HG03066 (cell line): ENCODE measurements around the gene PARP1.
"Not testable (repeated sequence)": the region's sequence is repeated elsewhere in the genome, so short reads cannot be mapped to it uniquely, and the experiment has no call there.

Experiments
- ATAC-seq: cut with Tn5 transposase; IDR thresholded peaks from one replicate; pipeline ENCODE4 v1.9.1; 2021; ENCODE audit warnings: low read depth; ENCODE audit not compliant: unreplicated experiment

Gene PARP1

GRCh38 chr1:226357416-226357815 lies 50.5 kb downstream of the PARP1 start:
- ATAC-seq: no peak

DNA sequence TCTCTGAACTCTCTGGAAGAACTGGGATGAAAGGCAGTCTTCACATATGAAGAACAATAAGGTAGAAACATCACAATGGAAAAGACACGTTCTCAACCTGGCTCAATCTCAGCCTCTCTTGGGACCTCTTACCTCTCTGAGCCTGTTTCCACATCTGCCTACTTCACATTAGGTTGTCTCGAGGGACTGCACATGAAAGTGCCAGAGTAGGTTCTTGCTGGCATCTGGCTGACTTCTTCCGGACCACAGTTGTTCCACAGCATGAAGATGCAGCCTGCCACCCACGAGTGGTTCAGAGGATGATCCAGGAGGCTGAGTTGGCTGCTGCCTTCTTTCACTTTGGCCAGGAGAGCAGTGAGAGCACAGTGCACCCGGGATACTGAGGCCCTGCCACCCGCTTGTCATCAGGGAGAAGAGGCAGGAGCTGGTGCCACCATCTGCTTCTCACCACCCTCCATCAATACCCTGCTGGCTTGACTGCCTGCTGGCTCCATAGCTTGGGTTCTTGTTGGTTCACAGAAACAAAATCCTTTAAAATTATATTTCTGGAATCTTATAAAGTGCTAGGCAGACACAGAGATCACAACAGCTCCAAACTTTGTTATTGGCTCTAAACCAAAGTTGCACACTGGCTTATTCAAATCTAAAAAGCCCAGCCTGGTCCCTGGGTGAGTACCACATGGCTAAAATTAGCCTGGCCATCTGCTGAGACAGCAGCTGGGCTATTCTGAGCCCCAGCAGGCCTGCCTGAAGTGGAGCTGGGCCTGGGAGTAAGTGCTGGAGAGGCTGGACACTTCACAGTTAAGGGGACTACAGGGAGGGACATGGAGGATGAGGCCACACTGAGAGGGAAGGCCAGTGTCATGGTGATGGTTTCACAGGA lies 52.0 kb downstream of the PARP1 start:
- peak; percentile 46 for ATAC-seq

DNA sequence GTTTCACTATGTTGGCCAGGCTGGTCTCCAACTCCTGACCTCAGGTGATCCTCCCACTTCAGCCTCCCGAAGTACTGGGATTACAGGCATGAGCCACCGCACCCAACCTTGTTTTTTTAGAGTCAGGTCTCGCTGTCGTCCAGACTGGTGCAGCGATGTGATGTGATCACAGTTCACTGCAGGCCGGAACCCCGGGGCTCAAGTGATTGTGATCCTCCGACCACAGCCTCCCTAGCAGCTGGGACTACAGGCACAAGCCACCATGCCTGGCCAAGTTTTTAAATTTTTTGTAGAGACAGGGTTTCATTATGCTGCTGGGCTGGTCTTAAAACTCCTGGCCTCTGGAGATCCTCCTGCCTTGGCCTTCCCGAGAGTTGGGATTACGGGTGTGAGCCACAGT lies 52.9 kb downstream of the PARP1 start:
- ATAC-seq: no peak

DNA sequence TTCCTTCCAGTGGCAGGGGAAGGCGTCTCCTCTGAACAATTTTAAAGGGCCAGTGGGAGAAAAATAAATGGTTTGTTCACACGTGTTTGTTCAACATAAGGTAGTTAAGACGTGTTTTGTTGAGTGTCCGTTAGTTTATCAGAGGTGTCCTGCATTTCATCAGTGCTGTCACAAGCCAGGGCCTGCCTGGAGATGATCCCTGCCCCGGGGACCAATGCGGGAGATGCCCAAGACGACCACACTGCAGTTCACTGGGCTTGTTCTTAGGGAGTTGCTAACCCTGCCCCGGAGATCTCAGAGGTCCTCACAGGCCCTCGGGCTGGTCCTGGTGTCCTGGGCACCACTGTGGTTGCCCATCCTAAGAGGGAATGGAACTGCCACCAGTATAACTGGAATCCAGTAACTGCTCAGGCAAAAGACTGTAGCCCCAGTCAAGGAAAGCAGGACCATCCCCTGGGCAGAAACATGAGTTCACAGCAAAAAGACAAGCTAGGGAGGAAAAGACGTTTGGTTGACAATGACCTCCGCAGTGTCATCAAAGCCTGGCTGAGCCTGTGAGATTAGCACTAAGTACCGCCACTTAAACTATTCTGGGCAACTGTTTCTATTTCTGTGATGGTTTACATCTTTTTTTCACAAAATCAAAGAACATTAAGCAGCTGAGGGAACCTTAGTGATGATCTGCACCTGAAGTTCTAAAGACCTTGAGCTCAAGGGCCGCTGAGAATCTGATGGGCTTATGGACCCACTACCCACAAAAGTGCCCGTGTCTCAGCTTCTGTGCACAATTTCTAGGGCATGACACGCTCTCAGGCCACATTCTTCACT lies 54.0 kb downstream of the PARP1 start:
- no peak for ATAC-seq

DNA sequence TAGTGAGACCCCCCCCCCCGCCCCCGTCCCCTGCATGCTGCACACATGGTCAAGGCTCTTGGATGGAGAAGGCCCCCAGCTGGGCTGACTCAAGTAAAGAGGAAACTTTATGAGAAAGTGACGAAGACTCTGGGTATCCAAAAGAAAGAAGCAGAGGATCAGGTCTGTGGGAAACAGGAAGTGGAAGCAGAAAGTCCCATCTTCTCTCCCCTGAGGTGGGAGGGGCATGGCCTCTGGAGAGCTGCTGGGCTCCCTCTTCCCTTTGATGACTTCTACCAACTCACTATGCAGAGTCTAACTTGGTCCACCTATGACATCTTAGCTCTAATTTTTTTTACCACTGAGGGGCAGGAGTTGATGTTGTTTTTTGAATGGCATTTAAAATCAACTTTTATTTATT lies 56.2 kb downstream of the PARP1 start:
- ATAC-seq: no peak

GRCh38 chr1:226350519-226350865 lies 57.4 kb downstream of the PARP1 start:
- ATAC-seq: peak; percentile 5

- peak; percentile 49 for ATAC-seq
These were observed 57.9 kb downstream of the PARP1 start for GRCh38 chr1:226349801-226350518.

DNA sequence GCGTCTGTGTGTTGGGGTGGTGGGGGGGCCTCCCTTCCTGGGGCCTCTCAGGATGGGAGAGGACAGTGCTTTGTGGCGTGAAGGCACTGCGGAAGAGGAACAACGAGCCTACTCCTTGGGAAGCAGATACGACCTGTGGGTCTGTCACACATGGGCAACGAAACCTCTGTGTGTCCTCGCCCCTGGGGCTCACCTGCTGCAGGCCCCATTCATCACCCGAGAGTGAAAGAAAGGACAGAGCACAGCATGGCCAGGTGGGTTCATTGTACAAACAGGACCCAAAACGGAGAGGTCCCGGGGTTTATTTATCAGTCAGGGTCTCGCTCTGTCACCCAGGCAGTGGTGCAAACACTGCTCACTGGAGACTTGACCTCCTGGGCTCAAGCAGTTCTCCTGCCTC lies 58.8 kb downstream of the PARP1 start:
- no peak for ATAC-seq

GRCh38 chr1:226344441-226345259 lies 63.2 kb downstream of the PARP1 start:
- no peak for ATAC-seq

DNA sequence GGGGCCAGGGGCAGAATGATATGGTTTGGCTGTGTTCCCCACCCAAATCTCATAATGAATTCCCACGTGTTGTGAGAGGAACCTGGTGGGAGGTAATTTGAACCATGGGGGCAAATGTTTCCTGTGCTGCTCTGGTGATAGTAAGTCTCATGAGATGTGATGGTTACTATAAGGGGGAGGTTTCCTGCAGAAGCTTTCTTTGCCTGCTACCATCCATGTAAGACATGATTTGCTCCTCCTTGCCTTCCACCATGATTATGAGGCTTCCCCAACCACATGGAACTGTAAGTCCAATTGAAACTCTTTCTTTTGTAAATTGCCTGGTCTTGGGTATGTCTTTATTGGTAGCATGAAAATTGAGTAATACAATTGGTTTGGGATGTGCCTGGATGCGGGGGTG lies 65.2 kb downstream of the PARP1 start:
- ATAC-seq: no peak

GRCh38 chr1:226340111-226340510 lies 67.8 kb downstream of the PARP1 start:
- ATAC-seq: not testable (repeated sequence)

GRCh38 chr1:226337276-226337875 lies 70.5 kb downstream of the PARP1 start:
- ATAC-seq: no peak

DNA sequence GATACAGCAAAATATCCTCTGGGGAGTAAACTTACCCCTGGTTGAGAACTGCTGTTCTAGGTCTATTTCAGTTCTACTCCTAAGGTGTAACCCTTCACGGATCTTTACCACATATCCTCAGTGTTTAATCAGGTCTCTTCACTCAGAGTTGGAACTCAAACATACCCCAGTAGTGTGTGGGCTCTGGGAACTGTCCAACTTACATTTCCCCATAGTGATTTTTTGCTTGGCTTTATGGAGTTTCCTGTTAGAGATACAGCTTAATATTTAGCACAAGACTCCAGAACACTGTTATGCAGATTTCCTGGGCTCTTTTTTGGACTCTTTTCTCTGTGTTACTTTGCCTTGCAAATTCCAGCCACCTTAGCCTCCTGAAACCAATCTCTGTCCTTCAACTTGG lies 72.2 kb downstream of the PARP1 start:
- ATAC-seq: no peak

- ATAC-seq: peak; percentile 15
These were observed 74.9 kb downstream of the PARP1 start for GRCh38 chr1:226332947-226333346.

- ATAC-seq: no peak
These were observed 78.7 kb downstream of the PARP1 start for GRCh38 chr1:226329237-226329636.

DNA sequence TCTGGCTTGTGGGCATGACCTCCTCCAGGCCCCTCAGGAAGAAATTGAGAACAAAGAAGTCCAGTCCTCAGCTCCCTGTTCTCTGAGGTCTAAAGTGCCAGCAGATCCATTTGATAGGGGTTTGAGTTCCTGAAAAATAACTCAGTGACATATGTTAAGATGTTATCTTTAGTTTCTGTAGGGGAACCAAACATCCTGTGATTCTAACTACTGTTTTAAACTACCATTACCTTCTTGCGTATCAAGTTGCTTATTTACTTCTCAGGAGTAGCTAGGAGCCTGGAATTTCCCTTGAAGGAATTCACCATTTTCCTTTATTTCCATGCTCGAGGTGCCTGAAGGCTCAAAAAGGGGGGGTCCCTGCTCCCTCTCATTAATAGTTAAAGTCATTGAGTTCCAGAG lies 80.1 kb downstream of the PARP1 start:
- ATAC-seq: no peak

DNA sequence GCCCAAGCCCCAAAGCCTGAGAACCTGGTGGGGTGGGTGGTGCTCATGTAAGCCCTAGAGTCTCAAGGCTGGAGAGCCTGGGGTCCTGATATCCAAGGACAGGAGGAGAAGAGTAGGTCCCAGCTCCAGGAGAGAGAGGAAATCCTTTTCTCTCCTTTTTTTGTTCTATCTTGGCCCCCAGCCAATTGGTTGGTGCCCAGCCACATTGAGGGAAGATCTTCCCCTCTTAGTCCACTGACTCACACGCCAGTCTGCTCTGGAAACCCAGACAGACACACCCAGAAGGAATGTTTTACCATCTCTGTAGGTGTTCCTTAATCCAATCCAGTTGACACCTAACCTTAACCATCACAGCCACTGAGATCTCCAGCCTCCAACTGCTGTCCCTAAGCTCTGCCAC lies 82.7 kb downstream of the PARP1 start:
- ATAC-seq: no peak

DNA sequence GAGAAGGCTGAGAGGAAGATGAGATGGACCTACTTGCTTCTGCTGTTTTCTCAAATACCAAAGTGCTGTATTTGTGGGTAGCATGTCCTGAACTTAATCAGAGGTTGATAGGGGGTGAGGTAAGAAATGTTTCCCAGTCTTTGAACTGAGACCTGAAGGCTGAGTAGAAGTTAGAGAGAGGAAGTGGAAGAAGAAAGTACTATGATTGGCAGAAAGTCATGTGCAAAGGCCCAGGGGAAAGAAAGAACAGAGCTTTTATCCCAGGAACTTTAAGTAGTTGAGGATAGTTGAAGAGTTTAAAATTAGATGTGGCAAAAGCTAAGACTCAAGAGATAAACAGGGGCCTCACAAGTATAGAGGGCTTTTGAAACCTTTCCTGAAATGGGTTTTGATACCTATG lies 83.4 kb downstream of the PARP1 start:
- ATAC-seq: no peak

- no peak for ATAC-seq
These were observed 84.9 kb downstream of the PARP1 start for GRCh38 chr1:226322986-226323385.

- no peak for ATAC-seq
These were observed 87.0 kb downstream of the PARP1 start for GRCh38 chr1:226320930-226321329.
